Panc1 (cell line): ENCODE results near the gene WDR70.

Experiments
- CTCF ChIP-seq: fragments of 450-650 bp; IDR thresholded peaks from 2 replicates; pipeline ENCODE4 v1.5.1; 2017; ENCODE audit warnings: mild to moderate bottlenecking
- POLR2AphosphoS5 ChIP-seq: IDR thresholded peaks from 2 replicates; pipeline ENCODE4 v1.6.1; 2012; ENCODE audit warnings: mild to moderate bottlenecking, low read depth, low read length, moderate library complexity
- SIN3A ChIP-seq: IDR thresholded peaks from 2 replicates; pipeline ENCODE4 v1.6.1; 2012; ENCODE audit warnings: low read depth, mild to moderate bottlenecking, low read length, moderate library complexity, borderline replicate concordance; ENCODE audit not compliant: insufficient read depth
- TF ChIP-seq, protein P1 (sequence below), 2 experiments: IDR thresholded peaks; 2 replicates each; pipeline ENCODE4 v1.6.1; 2011 to 2012; ENCODE audit warnings: low read depth in 2 of 2, control low read depth in 1 of 2, low read length in 1 of 2, mild to moderate bottlenecking in 1 of 2, moderate library complexity in 1 of 2; ENCODE audit not compliant: insufficient read depth in 1 of 2

DNA sequence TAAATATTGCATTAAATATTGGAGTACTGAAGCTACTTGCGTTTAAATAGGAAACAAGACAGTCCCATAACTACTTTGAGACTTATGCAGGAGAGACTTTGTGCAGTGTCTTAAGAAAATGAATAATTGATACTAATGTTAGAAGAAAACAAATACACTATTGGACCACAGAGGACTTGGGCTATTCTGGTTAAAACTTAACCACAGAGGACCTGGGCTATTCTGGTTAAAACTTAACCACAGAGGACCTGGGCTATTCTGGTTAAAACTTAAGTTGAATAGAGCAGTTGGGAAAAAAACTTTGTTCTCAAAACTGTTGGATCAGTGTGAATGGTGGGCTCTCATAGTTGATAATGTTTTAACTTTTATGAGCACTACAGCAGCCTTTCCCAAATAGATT is 141.7 kb downstream of the WDR70 start:
- no peak for TF ChIP-seq POLR2AphosphoS5
- no peak for TF ChIP-seq CTCF
- no peak for TF ChIP-seq SIN3A
- TF ChIP-seq, protein P1, sequence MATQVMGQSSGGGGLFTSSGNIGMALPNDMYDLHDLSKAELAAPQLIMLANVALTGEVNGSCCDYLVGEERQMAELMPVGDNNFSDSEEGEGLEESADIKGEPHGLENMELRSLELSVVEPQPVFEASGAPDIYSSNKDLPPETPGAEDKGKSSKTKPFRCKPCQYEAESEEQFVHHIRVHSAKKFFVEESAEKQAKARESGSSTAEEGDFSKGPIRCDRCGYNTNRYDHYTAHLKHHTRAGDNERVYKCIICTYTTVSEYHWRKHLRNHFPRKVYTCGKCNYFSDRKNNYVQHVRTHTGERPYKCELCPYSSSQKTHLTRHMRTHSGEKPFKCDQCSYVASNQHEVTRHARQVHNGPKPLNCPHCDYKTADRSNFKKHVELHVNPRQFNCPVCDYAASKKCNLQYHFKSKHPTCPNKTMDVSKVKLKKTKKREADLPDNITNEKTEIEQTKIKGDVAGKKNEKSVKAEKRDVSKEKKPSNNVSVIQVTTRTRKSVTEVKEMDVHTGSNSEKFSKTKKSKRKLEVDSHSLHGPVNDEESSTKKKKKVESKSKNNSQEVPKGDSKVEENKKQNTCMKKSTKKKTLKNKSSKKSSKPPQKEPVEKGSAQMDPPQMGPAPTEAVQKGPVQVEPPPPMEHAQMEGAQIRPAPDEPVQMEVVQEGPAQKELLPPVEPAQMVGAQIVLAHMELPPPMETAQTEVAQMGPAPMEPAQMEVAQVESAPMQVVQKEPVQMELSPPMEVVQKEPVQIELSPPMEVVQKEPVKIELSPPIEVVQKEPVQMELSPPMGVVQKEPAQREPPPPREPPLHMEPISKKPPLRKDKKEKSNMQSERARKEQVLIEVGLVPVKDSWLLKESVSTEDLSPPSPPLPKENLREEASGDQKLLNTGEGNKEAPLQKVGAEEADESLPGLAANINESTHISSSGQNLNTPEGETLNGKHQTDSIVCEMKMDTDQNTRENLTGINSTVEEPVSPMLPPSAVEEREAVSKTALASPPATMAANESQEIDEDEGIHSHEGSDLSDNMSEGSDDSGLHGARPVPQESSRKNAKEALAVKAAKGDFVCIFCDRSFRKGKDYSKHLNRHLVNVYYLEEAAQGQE (IDR thresholded peaks at IDR 0.05; ENCODE audit: insufficient read depth in 1 of 2, low read depth in 2 of 2, low read length in 1 of 2): no peak
